Brain pericyte (primary cell): ENCODE results near the gene STPG4.

Experiments
- DNase-seq: peaks from one replicate; pipeline ENCODE4 v3.0.0-alpha.2; 2012; ENCODE audit warnings: low read depth, low spot score

The STPG4 gene

GRCh38 chr2:47072728-47073191, 82.3 kb downstream of the STPG4 start:
- no peak for DNase-seq

DNA sequence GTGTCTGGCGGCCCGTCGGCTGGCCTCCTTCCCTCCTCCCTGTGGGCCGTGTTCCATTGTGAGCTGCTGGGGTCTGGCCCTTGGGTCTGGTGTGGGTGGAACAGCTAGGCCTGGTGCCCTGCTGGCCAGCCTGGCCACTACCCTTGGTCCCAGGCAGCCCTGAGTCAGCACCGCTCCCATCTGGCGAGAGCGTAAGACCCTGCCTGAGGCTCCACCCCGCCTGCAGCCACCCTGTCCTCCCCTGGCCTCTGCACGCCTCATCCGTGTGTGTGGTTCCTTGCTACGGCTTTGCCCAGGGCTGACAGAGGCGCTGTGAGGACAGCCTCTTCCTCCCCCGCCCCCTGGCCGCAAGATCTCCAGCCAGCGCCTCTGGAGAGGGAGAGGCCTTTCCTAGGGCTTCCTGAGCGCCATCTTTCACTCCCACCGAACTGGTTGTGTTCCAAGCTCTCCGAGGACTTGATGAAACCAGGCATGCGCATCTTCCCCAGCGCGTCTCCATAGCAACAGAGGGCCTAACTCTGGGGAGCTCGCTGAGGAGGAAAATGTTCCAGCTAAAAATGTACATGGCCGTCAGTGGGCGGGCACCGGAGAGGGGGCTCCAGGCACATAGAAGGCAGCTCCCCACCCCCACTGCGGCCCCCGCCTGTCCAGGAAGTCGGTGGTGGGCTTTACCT, 83.0 kb downstream of the STPG4 start:
- DNase-seq: no peak

DNA sequence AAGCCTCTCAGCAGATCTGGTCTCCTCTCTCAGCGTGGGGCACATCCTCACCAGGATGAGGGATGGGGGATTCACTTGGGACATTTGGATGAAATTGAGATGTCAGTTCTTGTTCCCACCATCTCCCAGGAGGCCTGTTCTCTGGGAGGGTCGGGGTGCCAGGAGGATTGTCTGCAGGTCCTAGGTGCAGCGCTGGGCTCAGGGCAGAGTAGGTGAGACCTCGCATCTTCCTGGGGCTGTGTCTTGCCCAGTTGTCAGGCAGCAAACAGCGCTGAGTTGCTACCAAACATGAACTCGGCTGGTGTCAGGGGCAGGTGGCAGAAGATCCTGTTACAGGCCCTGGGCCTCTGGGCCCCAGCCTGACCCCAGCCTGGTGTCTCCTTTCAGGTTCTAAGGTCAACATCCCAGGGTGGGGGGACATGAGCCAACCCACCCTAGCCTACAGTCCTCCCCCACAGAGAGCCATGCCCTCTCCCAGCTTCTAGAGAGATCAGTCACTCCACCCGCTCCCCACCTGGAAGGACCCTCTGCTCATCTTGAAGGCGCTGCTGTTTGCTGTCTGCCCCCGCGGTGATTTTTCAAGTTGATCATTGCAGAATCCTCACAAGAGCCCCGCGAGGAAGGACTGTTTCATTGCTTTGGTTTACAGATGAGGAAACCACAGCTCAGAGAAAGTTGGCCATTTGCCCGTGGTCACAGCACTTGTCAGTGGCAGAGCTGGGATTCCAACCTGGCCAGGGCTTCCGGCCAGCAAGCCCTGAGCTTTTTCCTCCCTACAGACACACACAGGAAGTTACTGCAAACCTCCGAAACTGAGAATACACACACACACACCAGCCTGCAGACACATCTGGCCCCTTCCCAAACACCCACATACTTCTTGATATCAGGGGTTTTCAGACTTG, 83.9 kb downstream of the STPG4 start:
- no peak for DNase-seq

DNA sequence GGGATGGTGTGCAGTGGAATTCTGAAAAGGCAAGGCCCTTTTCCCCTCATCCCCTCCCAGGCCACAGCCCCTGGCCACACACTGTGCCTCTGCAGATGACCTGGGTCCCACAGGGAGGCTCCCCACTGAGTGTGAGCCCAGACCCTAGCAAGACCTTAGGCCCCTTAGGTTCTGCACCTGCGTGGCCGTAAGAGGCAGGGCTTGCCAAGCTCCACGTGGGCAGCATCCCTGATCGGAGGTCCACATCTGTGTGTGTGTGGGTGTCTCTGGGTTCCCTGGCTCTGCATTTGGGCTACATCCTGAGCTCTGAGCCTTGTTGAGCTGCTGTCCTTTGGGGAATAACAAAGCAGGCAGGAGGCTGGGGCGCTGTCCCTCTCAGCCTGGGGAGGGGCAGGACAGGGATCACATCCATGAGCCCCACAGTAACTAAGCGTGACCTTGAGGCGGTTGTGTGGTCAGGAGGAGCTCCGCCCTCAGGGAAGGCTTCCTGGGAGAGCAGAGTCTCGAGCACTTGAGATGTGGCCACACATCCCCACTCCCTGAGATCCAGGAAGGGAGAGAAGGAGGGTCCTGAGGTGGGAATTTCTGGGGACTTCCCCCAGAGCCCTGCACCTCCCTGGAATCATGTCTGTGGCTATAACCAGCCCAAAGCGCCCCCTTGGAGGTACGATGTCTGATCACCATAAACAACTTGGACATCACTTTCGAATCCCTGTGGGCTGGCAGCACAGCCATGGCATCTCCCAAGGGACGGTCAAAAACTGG, 84.8 kb downstream of the STPG4 start:
- DNase-seq: no peak

DNA sequence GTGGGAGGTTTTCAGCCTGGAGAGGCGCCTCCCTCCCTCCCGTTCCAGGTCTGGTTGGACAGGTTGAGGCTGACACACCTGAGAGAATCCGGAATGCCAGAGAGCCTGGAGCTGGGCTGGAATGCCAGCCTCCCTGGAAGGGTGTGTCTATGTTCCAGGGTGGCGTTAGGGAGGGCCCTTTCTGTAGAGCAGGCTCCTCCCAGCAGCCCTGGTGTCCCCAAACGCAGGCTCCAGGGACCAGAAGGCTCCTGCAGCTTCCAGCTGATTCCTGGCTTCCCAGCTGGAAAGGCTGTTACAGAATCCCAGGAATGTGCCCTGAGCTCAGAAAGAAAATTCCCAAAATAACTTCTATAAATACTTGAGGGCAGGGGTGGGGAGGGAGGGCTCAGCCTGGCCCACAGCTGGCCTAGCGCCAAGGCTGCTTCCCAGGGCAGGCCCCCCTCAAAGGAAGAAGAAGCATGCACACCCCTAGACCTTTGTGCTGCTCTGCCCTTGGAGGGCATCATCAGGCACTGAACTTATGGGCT, 85.4 kb downstream of the STPG4 start:
- no peak for DNase-seq

GRCh38 chr2:47068981-47069627, 86.0 kb downstream of the STPG4 start:
- no peak for DNase-seq

GRCh38 chr2:47067788-47068407, 87.2 kb downstream of the STPG4 start:
- no peak for DNase-seq

DNA sequence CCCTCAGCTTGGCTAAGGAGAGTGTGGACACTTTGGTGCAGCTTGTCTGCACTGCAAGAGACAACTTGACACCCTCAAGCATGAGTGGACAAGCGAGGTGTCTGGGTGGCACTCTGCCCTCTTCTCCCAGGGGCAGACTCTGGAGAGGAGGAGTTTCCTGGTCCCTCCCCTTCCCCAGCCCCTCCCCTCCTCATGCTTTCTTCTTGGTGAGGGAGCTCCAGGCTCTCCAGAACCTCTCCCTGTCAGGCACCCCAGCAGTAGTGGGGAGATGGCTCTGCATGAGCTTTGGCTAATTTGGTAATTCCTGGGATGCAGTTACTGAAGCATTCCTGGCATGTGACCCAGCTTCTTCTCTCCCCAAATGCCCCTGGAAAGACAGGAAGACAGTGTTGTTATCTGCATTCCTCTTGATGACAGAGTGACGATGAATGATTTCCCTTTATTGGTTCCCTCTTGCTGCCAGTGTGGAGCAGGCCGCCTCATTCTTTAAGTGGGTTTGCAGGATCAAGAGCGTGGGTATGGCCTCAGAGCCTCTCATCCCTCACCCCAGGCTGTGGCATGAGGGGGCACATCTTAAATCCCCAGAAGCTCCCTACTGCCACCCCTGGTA, 89.2 kb downstream of the STPG4 start:
- DNase-seq: no peak

GRCh38 chr2:47065343-47065742, 89.8 kb downstream of the STPG4 start:
- no peak for DNase-seq

GRCh38 chr2:47064106-47064505, 91.0 kb downstream of the STPG4 start:
- DNase-seq: no peak

GRCh38 chr2:47063538-47063930, 91.6 kb downstream of the STPG4 start:
- no peak for DNase-seq

DNA sequence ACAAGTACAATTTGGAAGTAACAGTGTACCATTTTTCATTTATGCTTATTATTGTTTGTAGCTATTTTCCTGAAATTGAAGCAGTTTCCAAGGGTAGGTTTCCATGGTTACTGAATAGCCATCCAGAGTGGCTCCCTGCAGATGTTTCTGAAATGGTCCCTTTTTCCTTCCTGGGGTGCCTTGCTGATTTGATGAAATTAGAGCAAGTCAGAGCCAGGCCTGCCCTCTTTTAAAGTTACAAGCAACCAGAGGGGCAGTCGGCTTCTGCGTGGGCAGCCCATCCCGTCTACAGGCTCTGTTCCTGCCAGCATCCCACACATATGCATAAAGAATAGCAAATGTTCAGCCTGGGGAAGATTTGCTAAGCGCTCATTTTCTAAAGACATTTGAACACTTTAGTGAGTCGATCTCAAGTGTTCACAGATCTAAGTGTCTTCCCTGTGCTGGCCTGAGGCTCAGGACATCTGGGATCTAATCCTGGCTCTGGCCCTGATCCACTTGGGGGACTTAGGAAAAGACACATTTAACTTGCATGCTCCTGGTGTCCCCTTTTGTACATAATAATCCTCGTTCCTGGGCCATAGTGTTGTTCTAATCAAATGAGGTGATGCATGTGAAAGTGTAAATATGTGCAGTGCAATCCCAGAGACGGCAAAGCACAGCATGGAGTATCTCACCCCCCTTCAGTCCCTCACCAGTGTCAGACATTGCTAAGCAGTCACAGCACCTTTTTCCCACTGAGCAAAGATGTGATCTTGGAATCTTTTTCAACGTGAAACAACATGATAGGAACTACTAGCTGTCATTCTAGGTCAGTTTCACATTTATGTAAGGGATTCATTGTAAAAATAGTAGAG, 92.2 kb downstream of the STPG4 start:
- DNase-seq: no peak

DNA sequence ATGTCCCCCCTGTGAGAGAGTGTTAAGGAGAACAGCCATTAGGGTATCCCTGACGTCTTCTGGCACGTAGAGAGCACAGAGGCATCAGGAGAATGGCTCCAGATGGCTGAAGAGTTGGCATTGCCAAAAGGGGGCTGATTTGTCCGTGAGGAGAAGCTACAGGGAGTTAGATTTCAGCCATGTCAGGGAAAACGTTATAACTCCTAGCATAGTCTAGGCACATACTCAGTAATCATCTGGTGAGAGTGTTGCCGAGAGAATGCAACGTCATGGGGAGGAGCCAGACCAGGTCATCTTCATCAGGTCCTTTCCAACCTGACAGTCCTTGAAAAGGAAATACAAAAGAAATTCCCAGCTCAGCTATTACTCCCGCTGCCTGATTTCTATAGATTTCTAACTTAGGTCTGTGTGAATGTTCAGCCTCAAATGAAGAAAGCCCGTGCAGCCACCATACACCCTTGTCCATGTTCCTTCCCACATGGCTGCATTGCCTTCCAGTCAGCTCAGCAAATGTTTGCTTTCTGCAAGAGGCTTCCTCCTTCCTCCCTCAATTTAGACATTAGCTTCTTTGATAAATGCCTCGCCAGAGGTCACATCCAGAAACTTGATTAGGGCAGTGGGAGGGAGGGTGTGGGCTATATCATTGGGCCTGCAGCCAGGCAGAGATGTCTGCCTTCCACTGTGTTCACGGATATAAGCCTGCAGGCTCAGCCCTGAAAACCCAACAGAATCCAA, 93.0 kb downstream of the STPG4 start:
- DNase-seq: no peak

- DNase-seq: no peak
Measured at GRCh38 chr2:47060652-47061170, 94.4 kb downstream of the STPG4 start.

- no peak for DNase-seq
Measured at GRCh38 chr2:47058003-47058931, 96.8 kb downstream of the STPG4 start.

GRCh38 chr2:47057687-47058002, 97.5 kb downstream of the STPG4 start:
- no peak for DNase-seq

DNA sequence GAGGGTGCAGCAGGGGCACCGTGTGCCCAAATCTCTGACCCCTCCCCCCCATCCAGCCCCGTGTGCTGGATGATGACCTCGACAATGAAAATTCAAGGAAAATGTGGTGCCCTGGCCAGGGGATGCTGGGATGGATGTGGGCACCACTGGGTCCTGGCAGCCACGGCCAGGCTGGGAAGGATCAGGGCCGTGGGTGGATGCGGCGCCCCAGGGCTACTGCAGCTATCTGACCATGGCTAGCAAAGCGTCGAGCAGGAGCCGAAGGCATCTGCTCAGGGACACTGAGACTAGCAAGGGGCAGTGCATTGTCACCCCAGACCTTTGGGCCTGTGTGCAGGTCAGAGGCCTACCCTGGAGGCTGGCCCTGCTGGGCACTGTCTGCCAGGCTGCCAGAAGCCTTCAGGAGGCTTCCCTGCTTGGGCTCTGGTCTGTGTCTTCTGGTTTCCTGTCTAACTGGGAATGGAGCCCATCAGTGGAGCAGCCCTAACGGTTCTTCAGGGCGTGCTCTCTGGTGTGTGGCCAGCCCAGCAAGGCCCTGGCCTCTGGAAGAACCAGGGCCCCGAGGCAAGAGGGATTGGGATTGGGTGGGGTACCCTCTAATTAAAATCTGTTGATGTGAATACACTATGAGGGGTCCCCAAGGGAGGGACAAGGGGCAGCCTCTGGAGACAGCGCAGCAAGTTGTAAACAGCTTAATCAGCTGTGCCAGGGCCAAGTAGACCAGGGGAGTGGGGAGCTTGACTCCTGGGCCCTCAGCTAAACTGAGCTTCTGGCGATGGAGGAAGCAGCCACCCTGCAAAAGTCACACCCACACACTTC, 98.0 kb downstream of the STPG4 start:
- no peak for DNase-seq
